ENCODE measurements around the gene SRGAP1.

- TF ChIP-seq, protein P1, sequence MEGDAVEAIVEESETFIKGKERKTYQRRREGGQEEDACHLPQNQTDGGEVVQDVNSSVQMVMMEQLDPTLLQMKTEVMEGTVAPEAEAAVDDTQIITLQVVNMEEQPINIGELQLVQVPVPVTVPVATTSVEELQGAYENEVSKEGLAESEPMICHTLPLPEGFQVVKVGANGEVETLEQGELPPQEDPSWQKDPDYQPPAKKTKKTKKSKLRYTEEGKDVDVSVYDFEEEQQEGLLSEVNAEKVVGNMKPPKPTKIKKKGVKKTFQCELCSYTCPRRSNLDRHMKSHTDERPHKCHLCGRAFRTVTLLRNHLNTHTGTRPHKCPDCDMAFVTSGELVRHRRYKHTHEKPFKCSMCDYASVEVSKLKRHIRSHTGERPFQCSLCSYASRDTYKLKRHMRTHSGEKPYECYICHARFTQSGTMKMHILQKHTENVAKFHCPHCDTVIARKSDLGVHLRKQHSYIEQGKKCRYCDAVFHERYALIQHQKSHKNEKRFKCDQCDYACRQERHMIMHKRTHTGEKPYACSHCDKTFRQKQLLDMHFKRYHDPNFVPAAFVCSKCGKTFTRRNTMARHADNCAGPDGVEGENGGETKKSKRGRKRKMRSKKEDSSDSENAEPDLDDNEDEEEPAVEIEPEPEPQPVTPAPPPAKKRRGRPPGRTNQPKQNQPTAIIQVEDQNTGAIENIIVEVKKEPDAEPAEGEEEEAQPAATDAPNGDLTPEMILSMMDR (IDR thresholded peaks at IDR 0.05) = no peak
- TF ChIP-seq POLR2A (IDR thresholded peaks at IDR 0.05) = no peak
- no peak for TF ChIP-seq EP300 (IDR thresholded peaks at IDR 0.05)
Observed at GRCh38 chr12:63982604-63983295, 138.2 kb downstream of the SRGAP1 start.

Data from gastroesophageal sphincter (tissue), 3 donors.